Measurements from ENCODE around the gene CIAPIN1. TPM values are rescaled to one million over a fixed set of nuclear protein-coding genes. Genes with fewer than 3 reads are reported as not detected.
A peak's percentile ranks its signal among the peaks of the same experiment; 100 is the strongest.

The CIAPIN1 gene
- total and polyA plus RNA-seq, 2 donors: 24.6 to 38.6 TPM

- no peaks in the 10 kb centered on the region for H3K4me1 ChIP-seq (ENCODE audit: insufficient read depth)
- H3K36me3 ChIP-seq (ENCODE audit: insufficient read depth): no peaks in the 10 kb centered on the region
- no peak overlapping the region for H3K27ac ChIP-seq (ENCODE audit: low read depth)
- peak overlapping the region; percentile 38 for H3K4me3 ChIP-seq (ENCODE audit: low read depth, low read length)
- DNase-seq (ENCODE audit: extremely low spot score): no peak
- WGBS: 33% methylated on average over 15 of the region's 15 CpGs
Observed at GRCh38 chr16:57479976-57480753, 33.0 kb upstream of the CIAPIN1 start.

GRCh38 chr16:57479205-57479975 lies 32.2 kb upstream of the CIAPIN1 start:
- Histone ChIP-seq H3K4me3 (ENCODE audit: low read depth, low read length) (peak overlapping the region; percentile 38), H3K27ac (ENCODE audit: low read depth) (no peak overlapping the region), H3K36me3 (ENCODE audit: insufficient read depth) (no peaks in the 10 kb centered on the region), H3K4me1 (ENCODE audit: insufficient read depth) (no peaks in the 10 kb centered on the region)
- WGBS: 21% methylated on average over 36 of the region's 36 CpGs
- no peak for DNase-seq (ENCODE audit: extremely low spot score)

GRCh38 chr16:57478396-57479204 lies 31.4 kb upstream of the CIAPIN1 start:
- WGBS: 53% methylated on average over 15 of the region's 15 CpGs
- DNase-seq (ENCODE audit: extremely low spot score): no peak
- peak overlapping the region; percentile 38 for H3K4me3 ChIP-seq (ENCODE audit: low read depth, low read length)
- H3K27ac ChIP-seq (ENCODE audit: low read depth): no peak overlapping the region
- no peaks in the 10 kb centered on the region for H3K36me3 ChIP-seq (ENCODE audit: insufficient read depth)
- no peaks in the 10 kb centered on the region for H3K4me1 ChIP-seq (ENCODE audit: insufficient read depth)

GRCh38 chr16:57477531-57478202 lies 30.5 kb upstream of the CIAPIN1 start:
- no peaks in the 10 kb centered on the region for H3K36me3 ChIP-seq (ENCODE audit: insufficient read depth)
- no peak for DNase-seq (ENCODE audit: extremely low spot score)
- H3K27ac ChIP-seq (ENCODE audit: low read depth): no peak overlapping the region
- WGBS: 69% methylated on average over 9 of the region's 9 CpGs
- H3K4me1 ChIP-seq (ENCODE audit: insufficient read depth): no peaks in the 10 kb centered on the region
- no peak overlapping the region for H3K4me3 ChIP-seq (ENCODE audit: low read depth, low read length)

- Histone ChIP-seq H3K36me3 (ENCODE audit: insufficient read depth) (no peaks in the 10 kb centered on the region), H3K27ac (ENCODE audit: low read depth) (no peak overlapping the region), H3K4me3 (ENCODE audit: low read depth, low read length) (no peak overlapping the region), H3K4me1 (ENCODE audit: insufficient read depth) (no peaks in the 10 kb centered on the region)
- 88% methylated on average over 6 of the region's 6 CpGs for WGBS
- DNase-seq (ENCODE audit: extremely low spot score): no peak
Observed at GRCh38 chr16:57476546-57477410, 29.6 kb upstream of the CIAPIN1 start.

- Histone ChIP-seq H3K4me1 (ENCODE audit: insufficient read depth) (no peaks in the 10 kb centered on the region), H3K27ac (ENCODE audit: low read depth) (no peak overlapping the region), H3K4me3 (ENCODE audit: low read depth, low read length) (no peak overlapping the region), H3K36me3 (ENCODE audit: insufficient read depth) (no peaks in the 10 kb centered on the region)
- 22% methylated on average over 12 of the region's 12 CpGs for WGBS
- DNase-seq (ENCODE audit: extremely low spot score): no peak
Observed at GRCh38 chr16:57475711-57476339, 28.6 kb upstream of the CIAPIN1 start.

- Histone ChIP-seq H3K4me1 (ENCODE audit: insufficient read depth) (no peaks in the 10 kb centered on the region), H3K36me3 (ENCODE audit: insufficient read depth) (no peaks in the 10 kb centered on the region), H3K27ac (ENCODE audit: low read depth) (no peak overlapping the region), H3K4me3 (ENCODE audit: low read depth, low read length) (no peak overlapping the region)
- DNase-seq (ENCODE audit: extremely low spot score): no peak
- 84% methylated on average over 30 of the region's 30 CpGs for WGBS
Observed at GRCh38 chr16:57474671-57475661, 27.8 kb upstream of the CIAPIN1 start.

GRCh38 chr16:57473906-57474305 lies 26.7 kb upstream of the CIAPIN1 start:
- Histone ChIP-seq H3K4me1 (ENCODE audit: insufficient read depth) (no peaks in the 10 kb centered on the region), H3K36me3 (ENCODE audit: insufficient read depth) (peaks cover 3% of the 10 kb centered on the region), H3K4me3 (ENCODE audit: low read depth, low read length) (no peak overlapping the region), H3K27ac (ENCODE audit: low read depth) (no peak overlapping the region)
- WGBS: 77% methylated on average over 8 of the region's 8 CpGs
- DNase-seq (ENCODE audit: extremely low spot score): no peak

- no peak overlapping the region for H3K27ac ChIP-seq (ENCODE audit: low read depth)
- 85% methylated on average over 14 of the region's 14 CpGs for WGBS
- H3K4me1 ChIP-seq (ENCODE audit: insufficient read depth): no peaks in the 10 kb centered on the region
- no peak for DNase-seq (ENCODE audit: extremely low spot score)
- no peak overlapping the region for H3K4me3 ChIP-seq (ENCODE audit: low read depth, low read length)
- peaks cover 3% of the 10 kb centered on the region for H3K36me3 ChIP-seq (ENCODE audit: insufficient read depth)
Observed at GRCh38 chr16:57473176-57473840, 26.1 kb upstream of the CIAPIN1 start.

GRCh38 chr16:57472665-57473060 lies 25.5 kb upstream of the CIAPIN1 start:
- Histone ChIP-seq H3K4me1 (ENCODE audit: insufficient read depth) (no peaks in the 10 kb centered on the region), H3K4me3 (ENCODE audit: low read depth, low read length) (no peak overlapping the region), H3K36me3 (ENCODE audit: insufficient read depth) (peaks cover 3% of the 10 kb centered on the region), H3K27ac (ENCODE audit: low read depth) (no peak overlapping the region)
- 57% methylated on average over 4 of the region's 4 CpGs for whole genome bisulfite sequencing
- DNase-seq (ENCODE audit: extremely low spot score): no peak

Measured in urinary bladder (tissue), 4 donors.